GM18505 (cell line): Measurements from ENCODE around the gene GUCY1A2.

ENCODE experiments used
- ATAC-seq: cut with Tn5 transposase; IDR thresholded peaks from one replicate; pipeline ENCODE4 v1.9.1; 2021; ENCODE audit not compliant: unreplicated experiment
- POLR2A ChIP-seq: IDR thresholded peaks from 4 replicates; pipeline ENCODE4 v1.6.1; 2011; ENCODE audit warnings: borderline replicate concordance; ENCODE audit not compliant: insufficient read depth, insufficient read length; ENCODE audit errors: extremely low read depth

The GUCY1A2 gene

GRCh38 chr11:106706355-106706754 is 311.9 kb downstream of the GUCY1A2 start:
- TF ChIP-seq POLR2A, result no peak

GRCh38 chr11:106702805-106703204 is 315.5 kb downstream of the GUCY1A2 start:
- TF ChIP-seq POLR2A, result no peak
- ATAC-seq, result no peak

More at GRCh38 chr11:106706355-106706754, 311.9 kb downstream of the GUCY1A2 start:
- ATAC-seq, result no peak

DNA sequence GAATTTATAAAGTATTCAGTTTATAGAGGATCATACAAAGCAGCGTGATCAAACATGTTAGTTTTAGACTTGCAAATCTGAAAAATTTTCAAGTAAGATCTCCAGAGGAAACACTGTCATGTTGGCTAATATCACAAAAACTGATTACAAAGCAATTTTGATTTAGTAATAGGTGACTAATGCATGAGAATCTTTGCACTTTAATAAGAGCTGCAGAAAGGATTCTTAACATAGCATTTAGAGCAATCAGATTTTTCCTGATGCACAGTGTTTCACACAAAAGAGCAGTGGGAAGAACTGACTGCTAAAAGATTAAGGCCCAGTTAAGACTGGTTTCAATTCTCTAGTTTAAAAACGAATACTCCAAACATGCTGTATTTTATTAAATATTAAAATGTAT is 321.2 kb downstream of the GUCY1A2 start:
- no peak for TF ChIP-seq POLR2A
- ATAC-seq, result no peak

DNA sequence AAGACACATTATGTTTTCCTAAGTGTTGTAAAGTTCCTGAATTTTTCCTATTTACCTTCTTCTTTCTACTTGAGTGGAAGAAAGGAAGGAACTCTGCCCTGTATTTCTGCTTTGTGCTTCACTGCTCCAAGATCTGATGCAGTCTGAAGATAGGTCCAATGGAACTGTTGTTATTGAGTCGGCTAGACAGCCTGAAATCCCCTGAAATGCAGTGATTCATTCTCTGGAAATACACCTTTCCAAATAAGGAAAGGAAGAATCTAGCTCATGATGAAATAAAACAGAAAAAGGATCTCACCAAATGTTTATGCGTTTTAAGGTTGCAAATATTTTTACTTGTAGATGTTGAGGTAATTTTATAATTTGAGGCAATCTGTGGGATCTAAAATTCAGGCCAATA is 322.8 kb downstream of the GUCY1A2 start:
- ATAC-seq, result no peak
- TF ChIP-seq POLR2A, result no peak

- no peak for ATAC-seq
- no peak for TF ChIP-seq POLR2A
These were observed 323.8 kb downstream of the GUCY1A2 start for GRCh38 chr11:106694501-106694900.

- no peak for ATAC-seq
- no peak for TF ChIP-seq POLR2A
These were observed 326.4 kb downstream of the GUCY1A2 start for GRCh38 chr11:106691807-106692365.

- no peak for ATAC-seq
- no peak for TF ChIP-seq POLR2A
These were observed 327.4 kb downstream of the GUCY1A2 start for GRCh38 chr11:106690923-106691322.

- no peak for ATAC-seq
- TF ChIP-seq POLR2A, result no peak
These were observed 333.3 kb downstream of the GUCY1A2 start for GRCh38 chr11:106684944-106685343.

GRCh38 chr11:106683435-106683834 is 334.8 kb downstream of the GUCY1A2 start:
- TF ChIP-seq POLR2A, result no peak
- no peak for ATAC-seq

DNA sequence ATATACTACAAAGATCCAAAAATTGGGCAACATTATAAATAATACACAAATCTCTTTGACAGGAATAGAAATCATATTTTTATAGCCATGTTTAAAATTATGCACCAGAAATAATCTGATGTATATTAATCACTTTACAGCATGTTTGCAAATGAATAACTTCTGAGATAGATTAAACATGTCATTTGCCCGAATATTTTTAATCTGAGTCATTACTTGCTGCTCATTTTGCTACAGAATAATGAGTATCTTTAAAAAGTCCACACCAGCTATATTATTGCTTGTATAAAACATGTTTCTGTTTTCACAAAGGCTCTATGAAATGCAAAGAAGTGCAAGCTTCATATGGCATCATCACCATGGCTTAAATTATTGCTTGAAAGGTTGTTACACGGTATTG is 336.8 kb downstream of the GUCY1A2 start:
- ATAC-seq, result no peak
- TF ChIP-seq POLR2A, result no peak

DNA sequence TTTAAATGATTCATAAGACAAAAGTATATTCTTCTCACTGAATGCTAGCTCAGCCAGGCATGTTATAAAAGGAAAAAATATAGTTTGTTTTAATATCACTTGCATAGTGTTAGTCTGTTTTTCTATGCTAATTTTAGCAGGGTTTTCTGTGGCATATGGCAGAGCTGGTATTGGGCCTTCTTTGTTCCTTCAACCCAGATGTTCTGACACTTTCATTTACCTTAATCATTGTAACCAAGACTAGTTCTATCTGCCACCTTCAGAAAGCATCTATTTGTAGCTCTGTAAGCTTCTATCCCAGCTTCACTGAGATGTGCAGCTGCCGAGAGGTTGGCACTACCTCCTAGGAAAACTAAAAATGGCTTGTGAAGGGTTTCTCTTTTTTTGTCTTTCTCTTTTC is 338.7 kb downstream of the GUCY1A2 start:
- no peak for TF ChIP-seq POLR2A
- no peak for ATAC-seq

- TF ChIP-seq POLR2A, result no peak
- no peak for ATAC-seq
These were observed 339.1 kb downstream of the GUCY1A2 start for GRCh38 chr11:106679181-106679580.

GRCh38 chr11:106670069-106670468 is 348.2 kb downstream of the GUCY1A2 start:
- TF ChIP-seq POLR2A, result no peak
- no peak for ATAC-seq

- no peak for ATAC-seq
- TF ChIP-seq POLR2A, result no peak
These were observed 350.1 kb downstream of the GUCY1A2 start for GRCh38 chr11:106668147-106668546.

DNA sequence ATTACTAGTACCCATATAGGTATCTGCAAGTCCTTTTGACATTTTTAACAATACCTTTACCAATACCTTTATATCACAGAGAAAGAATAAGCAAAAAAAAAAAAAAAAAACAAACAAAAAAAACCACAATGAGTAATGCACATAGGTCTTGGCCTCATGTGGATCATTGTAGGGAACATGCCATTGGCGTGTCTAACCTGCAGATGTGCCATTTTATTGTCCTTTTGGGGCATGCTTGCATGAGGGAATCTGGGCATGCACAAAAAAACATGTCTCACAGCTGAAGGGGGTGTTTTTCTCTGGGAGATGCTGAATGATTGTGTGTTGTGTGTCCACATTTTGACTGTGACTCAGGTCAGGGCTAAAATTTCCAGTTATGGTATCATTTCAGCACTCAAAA is 361.6 kb downstream of the GUCY1A2 start:
- no peak for TF ChIP-seq POLR2A
- ATAC-seq, result no peak
